SK-N-SH (cell line): ENCODE measurements around the gene FIGNL2.

Experiments used
- EZH2phosphoT487 ChIP-seq: fragments of 200-600 bp; sonication (generic); IDR thresholded peaks from 2 replicates; pipeline ENCODE4 v1.6.1; 2017; ENCODE audit warnings: low read depth, mixed run types, mild to moderate bottlenecking, antibody characterized with exemption, moderate library complexity, borderline replicate concordance
- JUND ChIP-seq: IDR thresholded peaks from 2 replicates; pipeline ENCODE4 v1.4.0; 2012
- MEF2A ChIP-seq: IDR thresholded peaks from 2 replicates; pipeline ENCODE4 v1.4.0; 2012; ENCODE audit warnings: low read depth, borderline replicate concordance
- POLR2AphosphoS5 ChIP-seq: IDR thresholded peaks from 2 replicates; pipeline ENCODE4 v1.6.1; 2012; ENCODE audit warnings: low read depth, low read length
- RAD21 ChIP-seq: IDR thresholded peaks from 2 replicates; pipeline ENCODE4 v1.6.1; 2012; ENCODE audit warnings: mild to moderate bottlenecking, low read length
- RCOR1 ChIP-seq: fragments of 150-350 bp; IDR thresholded peaks from 2 replicates; pipeline ENCODE4 v1.6.1; 2017; ENCODE audit warnings: antibody characterized with exemption, low read length
- RFX5 ChIP-seq: IDR thresholded peaks from 2 replicates; pipeline ENCODE4 v1.6.1; 2012; ENCODE audit warnings: mild to moderate bottlenecking, improper control_type of control experiment, low read length
- SIN3A ChIP-seq: IDR thresholded peaks from 2 replicates; pipeline ENCODE4 v1.6.1; 2012; ENCODE audit warnings: low read depth, mild to moderate bottlenecking, low read length, moderate library complexity, borderline replicate concordance
- TAF1 ChIP-seq: IDR thresholded peaks from 2 replicates; pipeline ENCODE4 v1.6.1; 2012; ENCODE audit warnings: low read depth, mild to moderate bottlenecking, low read length, moderate library complexity, borderline replicate concordance
- TF ChIP-seq, protein P1 (sequence below): fragments of 200-600 bp; sonication (generic); IDR thresholded peaks from 2 replicates; pipeline ENCODE4 v1.6.1; 2017; ENCODE audit warnings: antibody characterized with exemption, mild to moderate bottlenecking, moderate library complexity
- TF ChIP-seq, protein P2 (sequence below): IDR thresholded peaks from 2 replicates; pipeline ENCODE4 v1.6.1; 2012; ENCODE audit warnings: mild to moderate bottlenecking, low read depth, low read length, moderate library complexity
- TF ChIP-seq, protein P3 (sequence below): fragments of 150-350 bp; IDR thresholded peaks from 2 replicates; pipeline ENCODE4 v1.6.1; 2017; ENCODE audit warnings: antibody characterized with exemption, low read length, low read depth, borderline replicate concordance

DNA sequence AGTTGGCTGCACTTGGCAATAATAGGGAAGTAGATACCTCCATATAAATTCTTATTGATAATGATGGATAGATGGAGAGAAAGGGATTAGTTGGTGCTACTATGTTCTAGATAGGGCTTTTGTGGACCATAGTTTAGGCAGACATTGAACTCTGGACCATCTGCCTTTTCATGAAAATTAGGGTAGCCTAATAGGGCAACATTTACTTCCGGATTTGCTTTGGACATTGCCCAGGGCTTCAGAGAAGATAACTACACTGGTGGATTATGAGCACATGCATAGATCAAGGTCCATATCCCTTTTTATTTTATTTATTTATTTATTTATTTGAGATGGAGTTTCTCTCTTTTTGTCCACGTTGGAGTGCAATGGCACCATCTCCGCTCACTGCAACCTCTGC is 70.5 kb downstream of the FIGNL2 start:
- TF ChIP-seq, protein P1, sequence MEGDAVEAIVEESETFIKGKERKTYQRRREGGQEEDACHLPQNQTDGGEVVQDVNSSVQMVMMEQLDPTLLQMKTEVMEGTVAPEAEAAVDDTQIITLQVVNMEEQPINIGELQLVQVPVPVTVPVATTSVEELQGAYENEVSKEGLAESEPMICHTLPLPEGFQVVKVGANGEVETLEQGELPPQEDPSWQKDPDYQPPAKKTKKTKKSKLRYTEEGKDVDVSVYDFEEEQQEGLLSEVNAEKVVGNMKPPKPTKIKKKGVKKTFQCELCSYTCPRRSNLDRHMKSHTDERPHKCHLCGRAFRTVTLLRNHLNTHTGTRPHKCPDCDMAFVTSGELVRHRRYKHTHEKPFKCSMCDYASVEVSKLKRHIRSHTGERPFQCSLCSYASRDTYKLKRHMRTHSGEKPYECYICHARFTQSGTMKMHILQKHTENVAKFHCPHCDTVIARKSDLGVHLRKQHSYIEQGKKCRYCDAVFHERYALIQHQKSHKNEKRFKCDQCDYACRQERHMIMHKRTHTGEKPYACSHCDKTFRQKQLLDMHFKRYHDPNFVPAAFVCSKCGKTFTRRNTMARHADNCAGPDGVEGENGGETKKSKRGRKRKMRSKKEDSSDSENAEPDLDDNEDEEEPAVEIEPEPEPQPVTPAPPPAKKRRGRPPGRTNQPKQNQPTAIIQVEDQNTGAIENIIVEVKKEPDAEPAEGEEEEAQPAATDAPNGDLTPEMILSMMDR: no peak
- TF ChIP-seq JUND (no peak), RFX5 (no peak), RCOR1 (no peak), RAD21 (no peak), POLR2AphosphoS5 (no peak), MEF2A (no peak), TAF1 (no peak), EZH2phosphoT487 (no peak), SIN3A (no peak)
- TF ChIP-seq, protein P2, sequence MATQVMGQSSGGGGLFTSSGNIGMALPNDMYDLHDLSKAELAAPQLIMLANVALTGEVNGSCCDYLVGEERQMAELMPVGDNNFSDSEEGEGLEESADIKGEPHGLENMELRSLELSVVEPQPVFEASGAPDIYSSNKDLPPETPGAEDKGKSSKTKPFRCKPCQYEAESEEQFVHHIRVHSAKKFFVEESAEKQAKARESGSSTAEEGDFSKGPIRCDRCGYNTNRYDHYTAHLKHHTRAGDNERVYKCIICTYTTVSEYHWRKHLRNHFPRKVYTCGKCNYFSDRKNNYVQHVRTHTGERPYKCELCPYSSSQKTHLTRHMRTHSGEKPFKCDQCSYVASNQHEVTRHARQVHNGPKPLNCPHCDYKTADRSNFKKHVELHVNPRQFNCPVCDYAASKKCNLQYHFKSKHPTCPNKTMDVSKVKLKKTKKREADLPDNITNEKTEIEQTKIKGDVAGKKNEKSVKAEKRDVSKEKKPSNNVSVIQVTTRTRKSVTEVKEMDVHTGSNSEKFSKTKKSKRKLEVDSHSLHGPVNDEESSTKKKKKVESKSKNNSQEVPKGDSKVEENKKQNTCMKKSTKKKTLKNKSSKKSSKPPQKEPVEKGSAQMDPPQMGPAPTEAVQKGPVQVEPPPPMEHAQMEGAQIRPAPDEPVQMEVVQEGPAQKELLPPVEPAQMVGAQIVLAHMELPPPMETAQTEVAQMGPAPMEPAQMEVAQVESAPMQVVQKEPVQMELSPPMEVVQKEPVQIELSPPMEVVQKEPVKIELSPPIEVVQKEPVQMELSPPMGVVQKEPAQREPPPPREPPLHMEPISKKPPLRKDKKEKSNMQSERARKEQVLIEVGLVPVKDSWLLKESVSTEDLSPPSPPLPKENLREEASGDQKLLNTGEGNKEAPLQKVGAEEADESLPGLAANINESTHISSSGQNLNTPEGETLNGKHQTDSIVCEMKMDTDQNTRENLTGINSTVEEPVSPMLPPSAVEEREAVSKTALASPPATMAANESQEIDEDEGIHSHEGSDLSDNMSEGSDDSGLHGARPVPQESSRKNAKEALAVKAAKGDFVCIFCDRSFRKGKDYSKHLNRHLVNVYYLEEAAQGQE: no peak
- TF ChIP-seq, protein P3, sequence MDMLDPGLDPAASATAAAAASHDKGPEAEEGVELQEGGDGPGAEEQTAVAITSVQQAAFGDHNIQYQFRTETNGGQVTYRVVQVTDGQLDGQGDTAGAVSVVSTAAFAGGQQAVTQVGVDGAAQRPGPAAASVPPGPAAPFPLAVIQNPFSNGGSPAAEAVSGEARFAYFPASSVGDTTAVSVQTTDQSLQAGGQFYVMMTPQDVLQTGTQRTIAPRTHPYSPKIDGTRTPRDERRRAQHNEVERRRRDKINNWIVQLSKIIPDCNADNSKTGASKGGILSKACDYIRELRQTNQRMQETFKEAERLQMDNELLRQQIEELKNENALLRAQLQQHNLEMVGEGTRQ: no peak
